BE2C (cell line): Measurements from ENCODE around the gene STUM.

Experiments used
- DNase-seq: peaks from one replicate; pipeline ENCODE4 v3.0.0-alpha.2; 2020
- H3K27me3 ChIP-seq: fragments of 250-450 bp; sonication (Bioruptor Pico); 2 replicates; pipeline ENCODE4 v1.5.1; 2020; ENCODE audit warnings: mild to moderate bottlenecking
- H3K36me3 ChIP-seq: fragments of 250-450 bp; sonication (Bioruptor Pico); 2 replicates; pipeline ENCODE4 v1.5.1; 2020; ENCODE audit warnings: mild to moderate bottlenecking
- H3K4me1 ChIP-seq: fragments of 250-450 bp; sonication (Bioruptor Pico); 2 replicates; pipeline ENCODE4 v1.5.1; 2020
- H3K4me3 ChIP-seq: 2 replicates; pipeline ENCODE4 v1.5.1; 2011; ENCODE audit warnings: low read depth, low read length
- H3K9me3 ChIP-seq: fragments of 250-450 bp; sonication (Bioruptor Pico); 2 replicates; pipeline ENCODE4 v1.5.1; 2020
- CTCF ChIP-seq: IDR thresholded peaks from 2 replicates; pipeline ENCODE4 v1.5.1; 2012; ENCODE audit warnings: mild to moderate bottlenecking, low read depth, low read length

The STUM gene

GRCh38 chr1:226523646-226524406, 24.7 kb upstream of the STUM start:
- Histone ChIP-seq H3K4me1 (no peaks in the 10 kb centered on the region), H3K9me3 (no peaks in the 10 kb centered on the region), H3K4me3 (no peak overlapping the region), H3K27me3 (no peaks in the 10 kb centered on the region), H3K36me3 (no peaks in the 10 kb centered on the region)
- DNase-seq, result no peak
- TF ChIP-seq CTCF, result no peak

GRCh38 chr1:226524547-226524946, 24.0 kb upstream of the STUM start:
- Histone ChIP-seq H3K36me3 (no peaks in the 10 kb centered on the region), H3K27me3 (no peaks in the 10 kb centered on the region), H3K9me3 (no peaks in the 10 kb centered on the region), H3K4me3 (no peak overlapping the region), H3K4me1 (no peaks in the 10 kb centered on the region)
- no peak for DNase-seq
- no peak for TF ChIP-seq CTCF

- TF ChIP-seq CTCF, result no peak
- Histone ChIP-seq H3K4me3 (no peak overlapping the region), H3K27me3 (no peaks in the 10 kb centered on the region), H3K9me3 (no peaks in the 10 kb centered on the region), H3K36me3 (no peaks in the 10 kb centered on the region), H3K4me1 (no peaks in the 10 kb centered on the region)
- DNase-seq, result no peak
Measured at GRCh38 chr1:226525750-226526149, 22.8 kb upstream of the STUM start.

DNA sequence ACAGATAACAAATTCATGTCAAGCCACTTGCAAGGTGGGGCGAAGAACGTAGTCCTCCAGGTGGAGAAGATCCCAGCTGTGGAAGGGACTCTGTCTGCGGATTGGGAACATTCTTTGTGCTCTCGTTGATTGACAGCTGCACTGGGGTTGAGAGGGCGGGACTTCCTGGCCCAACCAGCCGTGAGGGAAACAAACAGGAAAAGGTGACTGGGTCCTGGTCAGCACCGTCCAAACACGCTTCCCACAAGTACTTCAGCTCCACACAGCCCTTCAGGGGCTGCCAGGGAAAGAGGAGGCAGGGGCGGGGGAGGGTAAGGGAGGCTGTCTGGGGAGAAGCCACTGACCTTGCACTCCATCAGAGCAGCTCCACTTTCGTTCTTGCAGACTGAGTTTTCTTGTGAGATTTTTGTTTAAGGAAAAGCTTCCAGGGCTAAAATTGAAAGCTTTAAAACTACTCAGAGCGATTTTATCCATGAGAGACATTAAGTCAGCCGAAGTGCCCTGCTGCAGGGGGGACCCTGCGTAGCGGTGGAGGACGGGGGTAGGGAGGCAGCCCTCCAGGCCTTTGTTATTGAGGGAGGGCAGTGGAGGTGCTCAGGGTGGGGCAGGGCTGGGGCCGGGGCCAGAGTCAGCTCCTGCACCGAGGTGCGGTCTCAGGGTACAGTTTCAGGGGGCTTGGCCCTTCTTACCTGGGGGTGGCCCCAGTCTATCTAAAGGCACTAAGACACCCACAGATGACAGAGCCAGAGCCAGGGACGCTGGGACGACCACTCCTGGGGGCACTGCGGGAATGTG, 21.6 kb upstream of the STUM start:
- no peaks in the 10 kb centered on the region for H3K36me3 ChIP-seq
- H3K4me3 ChIP-seq, result peak overlapping the region; percentile 13; the same call in 1 of the 2 replicates
- no peaks in the 10 kb centered on the region for H3K27me3 ChIP-seq
- H3K9me3 ChIP-seq, result no peaks in the 10 kb centered on the region
- DNase-seq, result peak; percentile 38
- no peak for TF ChIP-seq CTCF
- H3K4me1 ChIP-seq, result no peaks in the 10 kb centered on the region

- H3K27me3 ChIP-seq, result no peaks in the 10 kb centered on the region
- no peak overlapping the region for H3K4me3 ChIP-seq
- TF ChIP-seq CTCF, result no peak
- H3K4me1 ChIP-seq, result no peaks in the 10 kb centered on the region
- no peaks in the 10 kb centered on the region for H3K9me3 ChIP-seq
- H3K36me3 ChIP-seq, result no peaks in the 10 kb centered on the region
- DNase-seq, result no peak
Measured at GRCh38 chr1:226529891-226530290, 18.7 kb upstream of the STUM start.

DNA sequence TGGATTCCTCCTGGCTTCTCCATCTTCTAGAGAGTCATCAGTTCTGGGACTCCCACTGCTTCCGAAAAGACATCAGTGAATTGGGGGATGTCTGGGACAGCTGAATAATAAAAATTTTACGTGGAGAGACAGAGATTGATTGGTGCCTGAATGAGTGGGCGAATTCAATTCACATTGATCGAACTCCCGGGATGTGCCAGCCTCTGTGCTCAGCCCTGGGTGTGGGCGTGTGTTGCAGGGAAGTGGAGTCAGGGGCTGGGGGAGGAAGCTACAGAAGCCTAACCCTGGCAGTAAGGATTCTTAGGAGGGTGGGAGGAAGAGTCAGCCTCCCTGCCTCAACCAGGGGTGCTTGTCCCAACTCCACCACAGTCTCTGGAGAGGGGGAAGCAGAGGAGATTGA, 18.0 kb upstream of the STUM start:
- Histone ChIP-seq H3K27me3 (no peaks in the 10 kb centered on the region), H3K4me1 (no peaks in the 10 kb centered on the region; the same call in 1 of the 2 replicates), H3K9me3 (no peaks in the 10 kb centered on the region), H3K36me3 (no peaks in the 10 kb centered on the region), H3K4me3 (no peak overlapping the region)
- TF ChIP-seq CTCF, result no peak
- no peak for DNase-seq
